ENCODE results near the gene HFE.
A peak's percentile ranks its signal among the peaks of the same experiment; 100 is the strongest.
"Not testable (repeated sequence)": the region's sequence is repeated elsewhere in the genome, so short reads cannot be mapped to it uniquely, and the experiment has no call there.

Gene HFE

DNA sequence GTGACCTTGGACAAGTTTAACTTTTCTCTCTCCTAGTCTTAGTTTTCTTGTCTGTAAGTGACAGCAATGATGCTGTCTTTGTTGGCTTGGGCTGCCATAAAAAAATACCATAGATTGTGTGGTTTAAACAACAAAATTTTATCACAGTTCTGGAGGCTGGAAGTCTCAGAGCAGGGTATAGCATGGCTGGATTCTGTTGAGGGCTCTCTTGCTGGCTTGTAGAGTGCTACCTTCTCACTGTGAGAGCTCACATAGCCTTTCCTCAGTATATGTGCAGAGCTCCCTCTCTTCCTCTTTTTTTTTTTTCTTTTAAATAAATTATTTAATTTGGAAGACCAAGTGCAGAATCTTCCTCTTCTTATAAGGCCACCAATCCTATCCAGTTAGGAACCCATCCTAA lies 26.3 kb downstream of the HFE start:
- no peak for DNase-seq (ENCODE audit: low spot score)

GRCh38 chr6:26115226-26115625 lies 28.0 kb downstream of the HFE start:
- no peak for DNase-seq (ENCODE audit: low spot score)

GRCh38 chr6:26116267-26116666 lies 29.0 kb downstream of the HFE start:
- no peak for DNase-seq (ENCODE audit: low spot score)

- DNase-seq (ENCODE audit: low spot score): no peak
Observed at GRCh38 chr6:26118999-26119398, 31.8 kb downstream of the HFE start.

GRCh38 chr6:26120115-26120514 lies 32.9 kb downstream of the HFE start:
- DNase-seq (ENCODE audit: low spot score): not testable (repeated sequence)

DNA sequence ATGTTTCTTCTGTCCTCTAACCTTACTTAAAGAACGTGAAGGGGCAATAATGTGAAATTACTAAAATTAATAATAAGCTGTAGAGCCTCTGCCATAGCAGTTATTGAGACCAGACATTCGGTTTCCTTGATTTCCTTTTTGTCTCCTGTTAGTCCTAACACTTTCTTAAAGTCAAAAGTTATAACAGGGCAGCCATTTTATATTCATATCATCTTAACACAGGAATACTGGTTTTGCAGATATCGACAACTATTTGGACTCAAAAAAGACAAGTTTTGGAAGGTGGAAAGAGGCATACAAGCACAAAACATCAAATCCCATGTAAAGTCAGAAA lies 33.5 kb downstream of the HFE start:
- no peak for DNase-seq (ENCODE audit: low spot score)

DNA sequence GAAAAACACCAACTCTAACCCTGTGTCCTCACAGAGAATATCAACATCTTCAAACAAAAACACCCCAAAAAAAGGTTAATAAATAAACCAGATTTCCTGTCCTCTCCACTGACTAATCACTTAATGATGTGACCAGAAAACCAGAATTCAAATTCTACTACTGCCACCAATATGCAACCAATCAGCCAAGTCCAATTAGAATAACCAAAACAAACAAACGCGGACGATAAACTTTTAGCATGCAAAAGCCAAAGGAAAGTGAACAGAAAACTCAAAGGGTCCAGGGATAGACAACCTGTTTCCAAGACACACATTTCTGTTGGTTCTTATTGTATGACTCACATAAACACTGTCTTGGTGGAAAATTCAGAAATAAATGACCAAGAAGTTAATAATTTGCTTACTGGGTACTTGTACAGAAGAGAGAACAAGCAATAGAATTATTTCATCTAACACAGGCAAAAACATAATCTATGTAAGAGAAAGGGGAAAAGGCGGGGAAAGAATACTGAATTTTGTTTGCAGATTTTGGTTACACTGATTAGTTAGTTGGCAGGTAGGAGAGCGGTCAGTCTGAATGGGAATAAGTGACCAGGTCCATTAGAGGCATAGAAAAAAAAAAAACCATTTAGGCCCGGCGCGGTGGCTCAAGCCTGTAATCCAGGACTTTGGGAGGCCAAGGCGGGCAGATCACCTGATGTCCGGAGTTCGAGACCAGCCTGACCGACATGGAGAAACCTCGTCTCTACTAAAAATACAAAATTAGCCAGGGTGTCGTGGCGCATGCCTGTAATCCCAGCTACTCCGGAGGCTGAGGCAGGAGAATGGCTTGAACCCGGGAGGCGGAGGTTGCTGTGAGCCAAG lies 34.1 kb downstream of the HFE start:
- DNase-seq (ENCODE audit: low spot score): no peak

DNA sequence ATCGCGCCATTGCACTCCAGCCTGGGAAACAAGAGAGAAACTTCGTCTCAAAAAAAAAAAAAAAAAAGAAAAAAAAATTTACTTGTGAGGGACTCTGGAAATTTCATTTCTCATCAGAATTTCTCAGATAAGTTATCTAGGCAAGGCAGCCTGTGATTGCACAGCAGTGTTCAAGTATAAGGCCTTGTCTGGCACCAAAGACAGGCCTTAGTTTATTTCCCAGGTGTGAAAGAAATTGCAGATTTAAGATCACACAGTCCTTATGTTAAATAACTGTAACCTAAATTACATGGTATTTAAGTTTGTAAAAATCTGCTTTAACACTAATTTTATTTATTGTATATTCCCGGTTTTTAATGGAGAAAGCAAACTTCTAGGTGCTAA lies 34.8 kb downstream of the HFE start:
- no peak for DNase-seq (ENCODE audit: low spot score)

DNA sequence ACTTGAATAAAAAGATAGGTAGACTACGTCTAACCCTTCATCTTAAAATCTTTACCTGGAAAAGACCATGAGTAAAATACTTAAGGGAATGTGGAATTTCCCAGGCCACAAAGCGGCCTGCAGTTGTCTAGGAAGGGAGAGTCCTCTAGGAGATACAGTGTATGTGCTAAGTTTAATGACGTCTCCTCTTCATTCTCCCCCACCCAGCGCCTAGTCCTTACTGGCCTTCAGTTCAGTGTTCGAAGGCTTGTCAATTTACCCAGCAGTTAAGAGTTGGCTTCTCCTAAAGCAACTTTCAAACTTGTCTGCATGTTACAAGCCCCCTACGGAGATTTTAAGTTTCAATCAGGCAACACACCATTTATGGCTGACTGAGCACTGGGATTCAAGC lies 35.2 kb downstream of the HFE start:
- peak; percentile 17 for DNase-seq (ENCODE audit: low spot score)

GRCh38 chr6:26122793-26123674 lies 35.8 kb downstream of the HFE start:
- peak; percentile 97 for DNase-seq (ENCODE audit: low spot score)

GRCh38 chr6:26123675-26123946 lies 36.4 kb downstream of the HFE start:
- DNase-seq (ENCODE audit: low spot score): no peak

DNA sequence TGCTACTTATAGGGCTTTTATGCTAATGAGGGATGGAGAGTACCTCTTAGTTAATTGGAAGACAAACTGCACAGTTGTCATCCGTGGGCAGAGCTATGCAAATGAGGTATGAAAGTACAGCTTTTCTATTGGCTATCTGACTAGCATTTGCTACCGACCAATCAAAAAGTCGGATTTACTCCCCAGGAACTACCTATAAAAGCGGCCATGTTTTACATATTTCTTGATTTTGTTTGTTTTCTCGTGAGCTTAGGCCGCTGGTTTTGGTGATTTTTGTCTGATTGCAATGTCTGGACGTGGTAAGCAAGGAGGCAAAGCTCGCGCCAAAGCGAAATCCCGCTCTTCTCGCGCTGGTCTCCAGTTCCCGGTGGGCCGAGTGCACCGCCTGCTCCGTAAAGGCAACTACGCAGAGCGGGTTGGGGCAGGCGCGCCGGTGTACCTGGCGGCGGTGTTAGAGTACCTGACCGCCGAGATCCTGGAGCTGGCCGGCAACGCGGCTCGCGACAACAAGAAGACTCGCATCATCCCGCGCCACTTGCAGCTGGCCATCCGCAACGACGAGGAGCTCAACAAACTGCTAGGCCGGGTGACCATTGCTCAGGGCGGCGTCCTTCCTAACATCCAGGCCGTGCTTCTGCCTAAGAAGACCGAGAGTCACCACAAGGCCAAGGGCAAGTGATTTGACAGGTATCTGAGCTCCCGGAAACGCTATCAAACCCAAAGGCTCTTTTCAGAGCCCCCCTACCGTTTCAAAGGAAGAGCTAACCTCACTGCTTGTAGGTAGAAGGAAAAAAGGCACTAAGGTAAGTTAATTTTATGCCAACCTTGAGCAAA lies 36.9 kb downstream of the HFE start:
- DNase-seq (ENCODE audit: low spot score): peak; percentile 96

DNA sequence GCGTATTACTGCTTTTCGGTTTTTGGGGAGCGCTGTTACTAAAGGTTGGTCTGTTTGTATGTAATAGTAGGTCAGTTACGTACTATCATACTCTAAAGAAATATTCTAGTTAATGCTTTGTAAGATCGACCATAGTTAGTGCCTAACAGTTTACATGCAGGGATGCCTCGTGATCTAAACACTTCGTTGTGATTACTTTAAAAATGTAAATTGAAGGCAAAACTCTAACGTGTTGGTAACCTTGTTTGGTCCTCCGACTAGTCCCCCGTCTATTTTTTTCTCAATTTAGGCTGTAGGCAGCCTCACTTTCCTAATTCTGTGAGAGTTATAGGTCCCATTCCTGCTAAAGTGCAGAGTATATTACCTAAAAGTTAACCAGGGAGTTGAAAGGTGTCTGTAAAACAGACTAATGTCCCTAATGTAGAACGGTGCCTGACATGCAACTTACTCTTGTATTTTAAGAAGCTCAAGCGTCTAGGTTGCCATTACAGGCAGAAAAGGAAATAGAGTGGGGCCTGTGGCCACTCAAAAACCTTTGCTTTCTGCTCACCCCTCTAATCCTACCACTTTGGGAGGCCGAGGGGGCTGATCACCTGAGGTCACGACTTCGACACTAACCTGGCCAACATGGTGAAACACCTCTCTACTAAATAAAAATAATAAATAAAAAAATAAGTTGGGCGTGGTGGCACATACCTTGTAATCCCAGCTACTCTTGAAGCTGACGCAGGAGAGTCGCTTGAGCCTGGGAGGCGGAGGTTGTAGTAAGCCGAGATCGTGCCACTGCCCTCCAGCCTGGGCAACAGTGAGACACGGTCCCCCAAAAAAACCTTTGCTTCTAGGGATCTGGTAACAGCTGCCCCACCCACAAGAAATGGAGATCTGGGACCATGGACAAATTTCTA lies 37.8 kb downstream of the HFE start:
- DNase-seq (ENCODE audit: low spot score): peak; percentile 42

DNA sequence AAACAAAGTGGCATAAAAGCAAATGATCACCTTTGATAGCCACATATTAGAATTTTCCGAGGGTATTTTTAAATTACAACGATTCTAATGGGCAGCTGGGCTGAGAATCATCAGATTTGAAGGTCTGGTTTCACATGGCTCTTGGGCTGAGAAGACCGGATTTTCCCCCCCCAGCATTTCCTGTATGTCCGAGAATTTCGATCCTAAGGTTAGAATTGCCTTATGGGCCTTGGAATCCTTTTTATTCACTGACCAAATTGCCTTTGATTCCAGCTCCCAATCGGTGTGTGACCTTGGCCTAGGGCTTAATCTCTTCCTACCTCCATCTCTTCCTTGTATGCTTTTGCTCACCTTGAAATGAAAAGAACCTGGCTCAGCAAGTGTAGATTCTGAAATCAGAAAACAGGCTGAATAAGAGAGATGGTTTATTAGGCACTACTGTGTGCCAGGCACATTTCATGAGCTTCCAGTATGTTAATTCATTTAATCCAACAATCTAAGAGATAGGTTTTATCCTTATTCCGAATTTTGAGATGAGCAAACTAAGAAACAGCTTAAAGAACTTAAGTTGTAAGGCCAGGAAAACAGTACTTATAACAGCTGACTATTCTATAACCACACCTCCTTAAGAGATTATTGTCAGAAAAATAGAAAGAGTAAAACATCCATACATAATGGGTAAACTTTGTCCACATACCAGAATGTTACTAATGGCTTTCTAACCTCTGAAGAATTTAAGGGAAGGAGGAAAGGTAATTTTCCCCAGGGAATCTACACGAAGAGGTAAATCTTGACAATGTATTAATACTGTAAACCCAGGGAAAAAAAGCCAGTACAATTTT lies 39.4 kb downstream of the HFE start:
- DNase-seq (ENCODE audit: low spot score): no peak

- DNase-seq (ENCODE audit: low spot score): no peak
Observed at GRCh38 chr6:26128013-26128771, 41.0 kb downstream of the HFE start.

DNA sequence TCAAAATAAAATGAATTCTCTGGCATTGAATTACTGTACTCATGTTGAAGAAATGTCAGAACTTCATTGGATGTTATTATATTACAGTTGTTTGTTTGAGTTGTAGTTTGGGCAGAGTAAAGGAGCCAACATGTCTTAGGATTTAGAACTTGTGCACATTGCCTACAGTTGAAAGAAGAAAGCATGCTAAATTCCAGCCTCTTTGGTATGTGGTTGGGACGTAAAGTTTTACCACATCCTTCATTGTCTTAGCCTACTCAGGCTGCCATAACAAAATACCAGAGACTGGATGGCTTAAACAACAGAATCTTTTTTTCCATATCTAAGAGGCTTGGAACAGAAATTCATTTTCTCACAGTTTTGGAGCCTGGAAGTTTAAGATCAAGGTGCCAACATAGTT lies 42.4 kb downstream of the HFE start:
- DNase-seq (ENCODE audit: low spot score): no peak

DNA sequence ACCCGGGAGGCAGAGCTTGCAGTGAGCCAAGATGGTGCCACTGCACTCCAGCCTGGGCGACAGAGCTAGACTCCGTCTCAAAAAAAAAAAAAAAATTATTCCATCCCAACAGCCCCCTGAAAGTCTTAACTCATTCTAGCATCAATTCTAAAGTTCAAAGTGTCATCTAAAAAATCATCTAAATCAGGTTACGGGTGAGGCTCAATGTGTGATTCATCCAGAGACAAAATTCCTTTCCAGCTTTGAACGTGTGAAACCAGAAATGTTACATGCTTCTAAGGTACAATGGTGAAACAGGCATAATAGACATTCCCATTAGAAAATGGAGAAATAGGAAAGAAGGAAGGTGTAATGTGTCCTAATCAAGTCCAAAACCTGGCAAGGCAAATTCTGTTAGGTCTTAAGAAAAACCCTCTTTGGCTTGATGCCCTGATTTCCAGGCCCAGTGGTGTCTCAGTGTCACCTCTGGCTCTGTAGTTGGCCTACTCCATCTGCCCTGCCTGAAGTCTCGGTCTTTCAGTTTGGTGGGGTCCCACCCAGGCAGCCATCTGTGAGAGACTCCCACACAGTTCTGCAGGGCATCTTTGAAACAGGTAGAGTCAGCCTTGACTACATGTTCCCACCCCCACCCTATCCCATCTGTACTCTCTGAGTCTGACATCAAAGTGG lies 43.5 kb downstream of the HFE start:
- DNase-seq (ENCODE audit: low spot score): no peak

DNA sequence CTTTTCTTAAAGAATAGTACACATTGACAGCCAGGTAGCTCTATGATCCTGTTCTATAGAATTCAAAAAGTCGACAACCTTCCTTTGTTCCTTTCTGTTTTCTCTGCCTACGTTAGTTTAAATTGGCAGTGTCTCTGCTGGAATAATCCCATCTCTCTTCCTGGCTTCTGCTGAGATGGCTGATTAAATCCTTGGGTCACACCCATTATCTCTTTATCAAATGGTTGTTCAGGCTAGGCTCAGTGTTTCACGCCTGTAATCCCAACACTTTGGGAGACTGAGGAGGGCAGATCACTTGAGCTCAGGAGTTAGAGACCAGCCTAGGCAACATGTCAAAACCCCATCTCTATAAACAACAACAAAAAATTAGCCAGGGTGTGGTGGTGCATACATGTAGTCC lies 44.4 kb downstream of the HFE start:
- DNase-seq (ENCODE audit: low spot score): no peak

GRCh38 chr6:26133730-26134129 lies 46.5 kb downstream of the HFE start:
- no peak for DNase-seq (ENCODE audit: low spot score)

Data from activated CD4-positive, alpha-beta T cell treated with anti-CD3 and anti-CD28 coated beads, Interleukin-2, Interleukin-4, amounts not matched to agents 100 ng/mL and 50 ng/mL, durations not matched to agents 16 hours and 8 hours (primary cell).